Tibial nerve (tissue), 3 donors: Measurements from ENCODE around the gene RPS19BP1.

ENCODE experiments used
- CTCF ChIP-seq, 5 experiments: fragments of 200-600 bp in 3 of 5; fragments of 450-650 bp in 2 of 5; sonication (generic) in 3 of 5; IDR thresholded peaks; one replicate each; pipeline ENCODE4 v1.5.1; 2016 to 2019; ENCODE audit warnings: antibody characterized with exemption in 5 of 5, mild to moderate bottlenecking in 3 of 5, moderate library complexity in 2 of 5
- POLR2A ChIP-seq, 2 donors: fragments of 450-650 bp; IDR thresholded peaks; one replicate each; pipeline ENCODE4 v1.6.1; 2017; ENCODE audit warnings: antibody characterized with exemption in 2 of 2, mild to moderate bottlenecking in 2 of 2, moderate library complexity in 2 of 2

- TF ChIP-seq POLR2A (IDR thresholded peaks at IDR 0.05) (no peak), CTCF (IDR thresholded peaks at IDR 0.05) (no peak)
Measured at GRCh38 chr22:39493759-39494158, 38.8 kb downstream of the RPS19BP1 start.
